Loucy (cell line): Measurements from ENCODE around the gene PLXNB1.
A peak's percentile ranks its signal among the peaks of the same experiment; 100 is the strongest.

ENCODE experiments used
- H2AFZ ChIP-seq: fragments of 200-600 bp; sonication (generic); 2 replicates; pipeline ENCODE4 v1.6.0; 2016; ENCODE audit warnings: antibody characterized with exemption, mild to moderate bottlenecking, low read length, moderate library complexity
- H3F3A ChIP-seq: fragments of 200-600 bp; 2 replicates; pipeline ENCODE4 v1.6.0; 2016; ENCODE audit warnings: antibody characterized with exemption, low read depth, mild to moderate bottlenecking
- H3K27me3 ChIP-seq: fragments of 200-600 bp; sonication (generic); 2 replicates; pipeline ENCODE4 v1.6.1; 2014; ENCODE audit warnings: low read length, mild to moderate bottlenecking; ENCODE audit not compliant: insufficient read depth, poor library complexity, severe bottlenecking
- H3K36me3 ChIP-seq: fragments of 200-600 bp; sonication (generic); 2 replicates; pipeline ENCODE4 v1.6.1; 2016; ENCODE audit warnings: low read length; ENCODE audit not compliant: insufficient read depth
- H3K4me1 ChIP-seq: fragments of 200-600 bp; sonication (generic); 2 replicates; pipeline ENCODE4 v1.5.1; 2014; ENCODE audit warnings: low read length, mild to moderate bottlenecking; ENCODE audit not compliant: insufficient read depth, poor library complexity, severe bottlenecking
- H3K4me2 ChIP-seq: fragments of 200-600 bp; sonication (generic); 2 replicates; pipeline ENCODE4 v1.6.0; 2014; ENCODE audit warnings: antibody characterized with exemption, low read length, low read depth, mild to moderate bottlenecking; ENCODE audit not compliant: poor library complexity, severe bottlenecking
- H3K4me3 ChIP-seq: fragments of 200-600 bp; sonication (generic); 2 replicates; pipeline ENCODE4 v1.5.1; 2014; ENCODE audit warnings: low read length, mild to moderate bottlenecking, mixed read lengths; ENCODE audit not compliant: poor library complexity, severe bottlenecking
- H3K79me2 ChIP-seq: fragments of 200-600 bp; sonication (generic); 2 replicates; pipeline ENCODE4 v1.6.1; 2014; ENCODE audit warnings: low read length; ENCODE audit not compliant: insufficient read depth
- H3K9ac ChIP-seq: fragments of 200-600 bp; sonication (generic); 2 replicates; pipeline ENCODE4 v1.6.0; 2014; ENCODE audit warnings: mild to moderate bottlenecking, low read depth, low read length, moderate library complexity; ENCODE audit not compliant: poor library complexity, severe bottlenecking
- H3K9me2 ChIP-seq: fragments of 200-600 bp; sonication (generic); replicated peaks from 2 replicates; pipeline ENCODE4 v1.6.1; 2016; ENCODE audit warnings: low read depth, low read length, mixed read lengths
- H3K9me3 ChIP-seq: fragments of 200-600 bp; sonication (generic); 2 replicates; pipeline ENCODE4 v1.6.1; 2014; ENCODE audit warnings: mild to moderate bottlenecking, antibody characterized with exemption, low read length, low read depth; ENCODE audit not compliant: insufficient read depth
- H4K20me1 ChIP-seq: fragments of 200-600 bp; sonication (generic); 2 replicates; pipeline ENCODE4 v1.6.0; 2014; ENCODE audit warnings: antibody characterized with exemption, low read length, mild to moderate bottlenecking; ENCODE audit not compliant: insufficient read depth, poor library complexity, severe bottlenecking
- CTCF ChIP-seq: fragments of 200-600 bp; sonication (generic); conservative IDR thresholded peaks from 2 replicates; pipeline ENCODE4 v1.5.1; 2014; ENCODE audit warnings: mild to moderate bottlenecking, antibody characterized with exemption, low read length
- EZH2phosphoT487 ChIP-seq: fragments of 200-600 bp; IDR thresholded peaks from 2 replicates; pipeline ENCODE4 v1.6.1; 2018; ENCODE audit warnings: antibody characterized with exemption, mild to moderate bottlenecking, moderate library complexity, borderline replicate concordance

Gene PLXNB1

GRCh38 chr3:48426401-48426909, 3.4 kb downstream of the PLXNB1 start:
- H3K4me1 ChIP-seq = peaks cover 46% of the 10 kb centered on the region
- peak overlapping the region; percentile 96 for H3K4me2 ChIP-seq
- peaks cover 76% of the 10 kb centered on the region for H3K79me2 ChIP-seq
- no peaks in the 10 kb centered on the region for H3K9me2 ChIP-seq
- no peaks in the 10 kb centered on the region for H3K9me3 ChIP-seq
- H4K20me1 ChIP-seq = peaks cover 30% of the 10 kb centered on the region
- no peaks in the 10 kb centered on the region for H3K27me3 ChIP-seq
- no peak overlapping the region for H2AFZ ChIP-seq
- peak overlapping the region; percentile 78 for H3K4me3 ChIP-seq
- H3F3A ChIP-seq = no peaks in the 10 kb centered on the region
- peak overlapping the region; percentile 82 for H3K9ac ChIP-seq
- TF ChIP-seq CTCF (no peak), EZH2phosphoT487 (no peak)
- peaks cover 6% of the 10 kb centered on the region; the same call in 1 of the 2 replicates for H3K36me3 ChIP-seq

GRCh38 chr3:48425281-48425812, 4.5 kb downstream of the PLXNB1 start:
- Histone ChIP-seq H3K27me3 (no peaks in the 10 kb centered on the region), H3K9me3 (no peaks in the 10 kb centered on the region), H4K20me1 (peaks cover 30% of the 10 kb centered on the region), H3K4me2 (peak overlapping the region; percentile 96), H2AFZ (no peak overlapping the region), H3K4me3 (peak overlapping the region; percentile 78), H3K79me2 (peaks cover 81% of the 10 kb centered on the region), H3K36me3 (peaks cover 6% of the 10 kb centered on the region; the same call in 1 of the 2 replicates), H3K9me2 (no peaks in the 10 kb centered on the region), H3K9ac (peak overlapping the region; percentile 82), H3K4me1 (peaks cover 42% of the 10 kb centered on the region), H3F3A (no peaks in the 10 kb centered on the region)
- TF ChIP-seq CTCF (no peak), EZH2phosphoT487 (no peak)

GRCh38 chr3:48423883-48424695, 5.8 kb downstream of the PLXNB1 start:
- no peaks in the 10 kb centered on the region for H3K9me3 ChIP-seq
- no peak overlapping the region for H2AFZ ChIP-seq
- H4K20me1 ChIP-seq = peaks cover 30% of the 10 kb centered on the region
- H3F3A ChIP-seq = no peaks in the 10 kb centered on the region
- no peak overlapping the region for H3K9ac ChIP-seq
- H3K27me3 ChIP-seq = no peaks in the 10 kb centered on the region
- peaks cover 38% of the 10 kb centered on the region for H3K4me1 ChIP-seq
- TF ChIP-seq CTCF (no peak), EZH2phosphoT487 (no peak)
- H3K4me3 ChIP-seq = no peak overlapping the region
- peak overlapping the region; percentile 96 for H3K4me2 ChIP-seq
- peaks cover 74% of the 10 kb centered on the region for H3K79me2 ChIP-seq
- peaks cover 12% of the 10 kb centered on the region; the same call in 1 of the 2 replicates for H3K36me3 ChIP-seq
- H3K9me2 ChIP-seq = no peaks in the 10 kb centered on the region
